LNCAP (cell line): ENCODE data around the gene RANBP1.

ENCODE experiments used
- TF ChIP-seq, protein P1 (sequence below): fragments of 450-650 bp; IDR thresholded peaks from 2 replicates; pipeline ENCODE4 v1.5.1; 2017; ENCODE audit warnings: mild to moderate bottlenecking

Gene RANBP1

DNA sequence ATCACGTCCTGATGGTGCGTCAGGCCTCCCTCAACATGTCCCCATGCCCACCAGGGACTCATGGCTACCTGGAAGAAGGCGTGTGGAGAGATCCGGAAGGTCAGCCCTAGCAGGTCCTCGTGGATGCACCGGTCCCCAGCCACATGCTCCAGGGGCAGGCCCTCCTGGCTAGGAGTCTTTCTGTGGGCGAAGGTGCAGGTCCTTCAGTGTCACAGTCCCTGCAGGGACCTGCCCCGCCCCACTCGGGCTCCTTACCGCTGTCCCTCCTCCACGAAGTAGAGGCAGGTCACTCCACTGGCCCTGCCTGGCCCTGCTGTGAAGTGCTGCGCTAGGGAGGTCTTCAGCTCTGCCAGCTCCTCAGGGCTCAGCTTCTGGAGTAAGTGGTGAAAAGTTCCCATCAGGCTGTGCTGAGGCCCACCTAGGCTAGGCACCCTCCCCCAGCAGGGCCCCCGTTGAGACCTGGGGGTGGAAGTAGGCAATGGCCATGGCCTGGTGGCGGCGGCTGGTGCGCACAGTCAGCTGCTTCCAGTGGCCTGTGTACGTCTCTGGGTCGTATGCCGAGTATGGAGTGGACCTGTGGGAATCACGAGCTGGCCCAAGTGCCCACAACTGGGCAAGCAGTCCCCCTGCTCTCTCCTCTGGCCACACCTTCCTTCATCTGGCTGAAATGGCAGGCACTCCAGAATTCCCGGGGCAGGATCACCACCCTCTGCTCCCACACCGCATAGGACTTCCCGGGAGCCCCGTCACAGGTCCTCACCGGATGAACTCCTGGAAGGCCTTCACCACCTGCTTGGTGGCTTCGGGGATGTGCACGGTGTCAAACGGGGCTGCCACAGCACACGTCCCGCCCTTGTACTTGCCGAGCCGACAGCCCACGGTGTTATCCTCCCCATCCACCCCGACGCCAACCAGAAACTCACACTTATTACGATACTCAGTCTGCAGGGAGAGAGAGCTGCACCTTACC is 1.1 kb upstream of the RANBP1 start:
- TF ChIP-seq, protein P1, sequence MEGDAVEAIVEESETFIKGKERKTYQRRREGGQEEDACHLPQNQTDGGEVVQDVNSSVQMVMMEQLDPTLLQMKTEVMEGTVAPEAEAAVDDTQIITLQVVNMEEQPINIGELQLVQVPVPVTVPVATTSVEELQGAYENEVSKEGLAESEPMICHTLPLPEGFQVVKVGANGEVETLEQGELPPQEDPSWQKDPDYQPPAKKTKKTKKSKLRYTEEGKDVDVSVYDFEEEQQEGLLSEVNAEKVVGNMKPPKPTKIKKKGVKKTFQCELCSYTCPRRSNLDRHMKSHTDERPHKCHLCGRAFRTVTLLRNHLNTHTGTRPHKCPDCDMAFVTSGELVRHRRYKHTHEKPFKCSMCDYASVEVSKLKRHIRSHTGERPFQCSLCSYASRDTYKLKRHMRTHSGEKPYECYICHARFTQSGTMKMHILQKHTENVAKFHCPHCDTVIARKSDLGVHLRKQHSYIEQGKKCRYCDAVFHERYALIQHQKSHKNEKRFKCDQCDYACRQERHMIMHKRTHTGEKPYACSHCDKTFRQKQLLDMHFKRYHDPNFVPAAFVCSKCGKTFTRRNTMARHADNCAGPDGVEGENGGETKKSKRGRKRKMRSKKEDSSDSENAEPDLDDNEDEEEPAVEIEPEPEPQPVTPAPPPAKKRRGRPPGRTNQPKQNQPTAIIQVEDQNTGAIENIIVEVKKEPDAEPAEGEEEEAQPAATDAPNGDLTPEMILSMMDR: no peak

DNA sequence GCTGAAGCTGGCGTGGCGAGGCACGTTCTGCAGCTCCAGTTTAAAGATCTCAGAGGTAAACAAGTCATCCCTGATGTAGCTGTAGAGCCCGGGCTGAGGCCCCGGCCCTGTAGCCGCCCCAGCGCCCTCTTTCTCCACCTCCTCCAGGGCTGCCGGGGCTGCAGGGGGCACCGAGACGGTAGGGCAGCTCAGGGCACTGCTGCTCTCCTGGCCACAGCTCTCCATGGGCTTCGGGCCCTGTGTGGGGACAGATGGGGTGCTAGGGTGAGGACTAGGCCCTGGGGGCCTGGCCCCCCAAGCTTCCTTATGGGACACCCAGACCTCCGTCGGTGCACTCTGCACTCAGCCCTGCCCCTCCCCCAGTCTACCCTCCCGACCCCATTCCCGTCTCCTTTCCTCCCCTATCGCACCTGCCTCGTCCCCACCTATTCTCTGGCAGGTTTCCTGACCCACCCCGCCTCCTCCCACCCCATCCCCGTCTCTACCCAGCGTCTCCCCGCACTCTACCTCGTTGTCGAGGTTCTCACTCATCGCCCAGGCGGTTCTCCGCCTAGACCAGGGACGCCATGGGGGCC is 559 bp downstream of the RANBP1 start:
- TF ChIP-seq, protein P1: no peak

- TF ChIP-seq, protein P1: peak; percentile 35; the same call in 1 of the 2 replicates
Observed at GRCh38 chr22:20116951-20117632, 1.2 kb downstream of the RANBP1 start, which contains the start of gene TRMT2A. TSS of gene TRMT2A (minus strand) at chr22:20117226. CDS start at chr22:20116906, 320 bp downstream.

GRCh38 chr22:20117633-20118299 is 1.9 kb downstream of the RANBP1 start:
- TF ChIP-seq, protein P1: no peak

GRCh38 chr22:20118300-20119020 is 2.6 kb downstream of the RANBP1 start:
- TF ChIP-seq, protein P1: no peak

- TF ChIP-seq, protein P1: no peak
Observed at GRCh38 chr22:20121856-20122415, 6.0 kb downstream of the RANBP1 start.
